ENCODE data around the gene JPH2. TPM values are rescaled to one million over a fixed set of nuclear protein-coding genes. Genes with fewer than 3 reads are reported as not detected.

The JPH2 gene
- total and polyA plus RNA-seq, 10 of the 15 experiments (the other 5 are each of a cell fraction or from before 2014, with no cell fraction given): 0.16 TPM; not detected in 9

DNA sequence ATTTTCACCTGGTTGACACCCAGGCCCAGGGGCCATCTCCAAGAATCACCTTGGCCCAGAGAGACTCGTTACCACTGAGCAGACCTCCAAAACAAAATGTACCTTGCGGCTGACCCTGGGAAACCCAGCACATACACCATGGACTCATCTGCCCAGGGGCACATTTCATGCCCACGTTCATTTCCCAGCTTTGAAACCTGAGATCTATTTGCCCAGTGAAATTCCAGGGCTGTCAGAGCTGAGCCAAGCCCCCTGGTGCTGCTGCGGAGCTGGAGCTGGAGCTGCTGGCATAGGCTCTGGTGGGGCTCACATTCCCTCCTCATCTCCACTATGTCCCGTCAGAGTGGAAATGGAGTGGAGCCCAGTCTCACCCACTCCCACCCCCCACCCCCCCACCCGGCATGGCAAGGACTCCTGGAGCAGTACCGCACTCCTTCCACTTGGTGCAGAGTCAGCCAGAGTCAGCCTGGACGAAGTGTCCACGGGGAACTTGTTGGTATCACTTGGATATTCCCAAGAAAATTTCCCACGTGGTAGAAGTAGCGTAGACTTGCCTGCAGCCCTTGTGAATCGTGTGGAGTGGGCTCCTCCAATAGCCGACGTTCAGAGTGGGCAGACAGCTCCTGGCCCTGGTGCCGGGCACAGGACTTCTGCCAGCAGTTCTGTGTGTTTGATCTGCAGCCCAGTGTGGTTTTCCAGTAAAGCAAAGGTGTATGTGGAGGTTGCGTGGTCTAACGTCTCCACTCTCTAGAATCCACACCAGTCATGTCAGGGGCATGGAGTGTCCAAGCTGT lies 41.7 kb upstream of the JPH2 start (continued):
- TF ChIP-seq, protein P1, sequence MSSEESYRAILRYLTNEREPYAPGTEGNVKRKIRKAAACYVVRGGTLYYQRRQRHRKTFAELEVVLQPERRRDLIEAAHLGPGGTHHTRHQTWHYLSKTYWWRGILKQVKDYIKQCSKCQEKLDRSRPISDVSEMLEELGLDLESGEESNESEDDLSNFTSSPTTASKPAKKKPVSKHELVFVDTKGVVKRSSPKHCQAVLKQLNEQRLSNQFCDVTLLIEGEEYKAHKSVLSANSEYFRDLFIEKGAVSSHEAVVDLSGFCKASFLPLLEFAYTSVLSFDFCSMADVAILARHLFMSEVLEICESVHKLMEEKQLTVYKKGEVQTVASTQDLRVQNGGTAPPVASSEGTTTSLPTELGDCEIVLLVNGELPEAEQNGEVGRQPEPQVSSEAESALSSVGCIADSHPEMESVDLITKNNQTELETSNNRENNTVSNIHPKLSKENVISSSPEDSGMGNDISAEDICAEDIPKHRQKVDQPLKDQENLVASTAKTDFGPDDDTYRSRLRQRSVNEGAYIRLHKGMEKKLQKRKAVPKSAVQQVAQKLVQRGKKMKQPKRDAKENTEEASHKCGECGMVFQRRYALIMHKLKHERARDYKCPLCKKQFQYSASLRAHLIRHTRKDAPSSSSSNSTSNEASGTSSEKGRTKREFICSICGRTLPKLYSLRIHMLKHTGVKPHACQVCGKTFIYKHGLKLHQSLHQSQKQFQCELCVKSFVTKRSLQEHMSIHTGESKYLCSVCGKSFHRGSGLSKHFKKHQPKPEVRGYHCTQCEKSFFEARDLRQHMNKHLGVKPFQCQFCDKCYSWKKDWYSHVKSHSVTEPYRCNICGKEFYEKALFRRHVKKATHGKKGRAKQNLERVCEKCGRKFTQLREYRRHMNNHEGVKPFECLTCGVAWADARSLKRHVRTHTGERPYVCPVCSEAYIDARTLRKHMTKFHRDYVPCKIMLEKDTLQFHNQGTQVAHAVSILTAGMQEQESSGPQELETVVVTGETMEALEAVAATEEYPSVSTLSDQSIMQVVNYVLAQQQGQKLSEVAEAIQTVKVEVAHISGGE (CRISPR knock-in tag; IDR thresholded peaks at IDR 0.05): no peak

DNA sequence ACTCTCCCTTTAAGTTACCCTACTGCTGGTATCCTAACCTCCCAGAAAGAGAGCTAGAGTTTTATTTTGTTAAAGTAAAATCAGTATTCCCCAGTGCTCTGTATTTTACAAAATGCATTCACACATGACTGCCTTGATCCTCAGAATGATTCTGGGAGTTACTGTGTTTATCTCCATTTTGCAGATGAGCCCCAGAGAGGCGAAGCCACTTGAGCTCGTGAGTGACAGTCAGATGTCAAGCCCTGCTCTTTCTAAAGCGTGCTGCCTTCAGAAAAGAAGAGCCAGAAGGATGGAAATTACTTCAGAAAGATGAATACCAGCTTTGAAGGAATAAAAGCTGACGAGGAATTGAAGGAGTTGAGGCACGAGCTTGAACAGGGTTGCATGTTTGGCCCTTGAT lies 37.6 kb upstream of the JPH2 start:
- SMC1A ChIA-PET (ENCODE audit: uncharacterized antibody, unreplicated experiment): interaction anchor here (1.7 kb wide), 1 partner anchor 35 kb away, joined by 7 read pairs; no protein-coding TSS in a partner anchor
- no peaks in the 10 kb centered on the region for H3K79me2 ChIP-seq (ENCODE audit: control insufficient read depth, insufficient read depth, low read length)
- H3K4me3 ChIP-seq: no peak overlapping the region
- H3K27ac ChIP-seq (ENCODE audit: control insufficient read depth, insufficient read depth): no peak overlapping the region
- intact Hi-C loops (cut with micrococcal nuclease; ENCODE audit: unreplicated experiment): no loop called here
- FAIRE-seq: no peak
- ATAC-seq: no peak
- no peak overlapping the region for H3K4me2 ChIP-seq (ENCODE audit: control insufficient read depth, insufficient read depth)
- in situ Hi-C loops (cut with MboI): no loop called here
- 20% methylated on average over 5 of the region's 5 CpGs for WGBS (ENCODE audit: insufficient coverage, insufficient replicate concordance, low lambda C conversion rate, missing lambda C conversion rate)
- peaks cover under 1% of the 10 kb centered on the region; the same call in 1 of the 2 replicates for H3K4me1 ChIP-seq (ENCODE audit: control insufficient read depth, insufficient read depth, low read length)
- no peaks in the 10 kb centered on the region for H3K27me3 ChIP-seq (replicated peaks in 1 of 2; ENCODE audit: control insufficient read depth in 2 of 2, insufficient read depth in 2 of 2, low read length in 1 of 2)
- POLR2A ChIA-PET: no interaction called here
- H4K20me1 ChIP-seq (ENCODE audit: control insufficient read depth, insufficient read depth): no peaks in the 10 kb centered on the region
- no peaks in the 10 kb centered on the region for H3K9me3 ChIP-seq (replicated peaks; ENCODE audit: control insufficient read depth, insufficient read depth, low read length)
- RAD21 ChIA-PET (ENCODE audit: unreplicated experiment): no interaction called here
- H2AFZ ChIP-seq (ENCODE audit: control insufficient read depth, low read depth, low read length): no peak overlapping the region
- CTCF ChIA-PET: interaction anchor here (0.9 to 2.1 kb wide), 3 partner anchors 9 to 87 kb away, joined by 3 to 9 read pairs (median 8); partner anchors contain the start of gene FITM2
- BruUV-seq (replicated peaks): no TSS peak
- no peaks in the 10 kb centered on the region for H3K36me3 ChIP-seq (ENCODE audit: control insufficient read depth in 2 of 2, insufficient read depth in 2 of 2, low read length in 1 of 2)
- H3K9ac ChIP-seq (ENCODE audit: control insufficient read depth, insufficient read depth, low read length): no peak overlapping the region
- DNase-seq (ENCODE audit: low read depth, low spot score): no peak
- TF ChIP-seq NR2F1 (conservative IDR thresholded peaks at IDR 0.05) (no peak), HDAC6 (IDR thresholded peaks at IDR 0.05; ENCODE audit: unreplicated experiment) (no peak), IRF4 (IDR thresholded peaks at IDR 0.05; ENCODE audit: low read depth, low read length) (no peak), POU2F2 (IDR thresholded peaks at IDR 0.05; ENCODE audit: borderline replicate concordance, low read depth, low read length) (no peak), TARDBP (IDR thresholded peaks at IDR 0.05; ENCODE audit: borderline replicate concordance) (no peak), SP1 (IDR thresholded peaks at IDR 0.05; ENCODE audit: low read depth, low read length) (no peak), SREBF2 (IDR thresholded peaks at IDR 0.05; ENCODE audit: low read length) (no peak), NFYA (IDR thresholded peaks at IDR 0.05; ENCODE audit: borderline replicate concordance, low read depth, low read length) (no peak), CHD1 (IDR thresholded peaks at IDR 0.05; ENCODE audit: low read depth, low read length) (no peak), MXI1 (IDR thresholded peaks at IDR 0.05; ENCODE audit: low read depth, low read length) (no peak), BACH1 (IDR thresholded peaks at IDR 0.05; ENCODE audit: borderline replicate concordance) (no peak), CBX5 (IDR thresholded peaks at IDR 0.05; ENCODE audit: low read depth) (no peak), JUND (IDR thresholded peaks at IDR 0.05; ENCODE audit: low read depth, low read length) (no peak)
- TF ChIP-seq, protein P2, sequence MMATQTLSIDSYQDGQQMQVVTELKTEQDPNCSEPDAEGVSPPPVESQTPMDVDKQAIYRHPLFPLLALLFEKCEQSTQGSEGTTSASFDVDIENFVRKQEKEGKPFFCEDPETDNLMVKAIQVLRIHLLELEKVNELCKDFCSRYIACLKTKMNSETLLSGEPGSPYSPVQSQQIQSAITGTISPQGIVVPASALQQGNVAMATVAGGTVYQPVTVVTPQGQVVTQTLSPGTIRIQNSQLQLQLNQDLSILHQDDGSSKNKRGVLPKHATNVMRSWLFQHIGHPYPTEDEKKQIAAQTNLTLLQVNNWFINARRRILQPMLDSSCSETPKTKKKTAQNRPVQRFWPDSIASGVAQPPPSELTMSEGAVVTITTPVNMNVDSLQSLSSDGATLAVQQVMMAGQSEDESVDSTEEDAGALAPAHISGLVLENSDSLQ (IDR thresholded peaks at IDR 0.05): no peak
- TF ChIP-seq, protein P3, sequence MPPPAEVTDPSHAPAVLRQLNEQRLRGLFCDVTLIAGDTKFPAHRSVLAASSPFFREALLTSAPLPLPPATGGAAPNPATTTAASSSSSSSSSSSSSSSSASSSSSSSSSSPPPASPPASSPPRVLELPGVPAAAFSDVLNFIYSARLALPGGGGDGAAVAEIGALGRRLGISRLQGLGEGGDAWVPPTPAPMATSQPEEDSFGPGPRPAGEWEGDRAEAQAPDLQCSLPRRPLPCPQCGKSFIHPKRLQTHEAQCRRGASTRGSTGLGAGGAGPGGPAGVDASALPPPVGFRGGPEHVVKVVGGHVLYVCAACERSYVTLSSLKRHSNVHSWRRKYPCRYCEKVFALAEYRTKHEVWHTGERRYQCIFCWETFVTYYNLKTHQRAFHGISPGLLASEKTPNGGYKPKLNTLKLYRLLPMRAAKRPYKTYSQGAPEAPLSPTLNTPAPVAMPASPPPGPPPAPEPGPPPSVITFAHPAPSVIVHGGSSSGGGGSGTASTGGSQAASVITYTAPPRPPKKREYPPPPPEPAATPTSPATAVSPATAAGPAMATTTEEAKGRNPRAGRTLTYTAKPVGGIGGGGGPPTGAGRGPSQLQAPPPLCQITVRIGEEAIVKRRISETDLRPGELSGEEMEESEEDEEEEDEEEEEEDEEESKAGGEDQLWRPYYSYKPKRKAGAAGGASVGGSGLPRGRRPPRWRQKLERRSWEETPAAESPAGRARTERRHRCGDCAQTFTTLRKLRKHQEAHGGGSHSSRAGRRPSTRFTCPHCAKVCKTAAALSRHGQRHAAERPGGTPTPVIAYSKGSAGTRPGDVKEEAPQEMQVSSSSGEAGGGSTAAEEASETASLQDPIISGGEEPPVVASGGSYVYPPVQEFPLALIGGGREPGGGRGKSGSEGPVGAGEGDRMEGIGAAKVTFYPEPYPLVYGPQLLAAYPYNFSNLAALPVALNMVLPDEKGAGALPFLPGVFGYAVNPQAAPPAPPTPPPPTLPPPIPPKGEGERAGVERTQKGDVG (CRISPR knock-in tag; IDR thresholded peaks at IDR 0.05): no peak

Data from GM12878 (cell line).